Panc1 (cell line): ENCODE measurements around the gene FABP7. TPM values are rescaled to one million over a fixed set of nuclear protein-coding genes. Genes with fewer than 3 reads are reported as not detected.

Source experiments
- ATAC-seq: fragments of 200-7000 bp; cut with Tn5 transposase; 2 replicates; pipeline ENCODE4 v1.9.1; 2020; ENCODE audit warnings: mild to moderate bottlenecking, moderate library complexity
- BruUV-seq: library from RNA; stranded (reverse); fragments of 400-500 nt; replicated peaks from 2 replicates; lab custom pipeline; 2021; lab: Mats Ljungman, UMichigan
- CTCF ChIA-PET: fragments of 300-600 bp; sonication (Branson Sonifier 250); formaldehyde crosslinking; loops from one replicate; lab custom pipeline; 2022; ENCODE audit warnings: antibody characterized with exemption; lab: Charles Lee
- POLR2A ChIA-PET: fragments of 300-600 bp; sonication (Branson Sonifier 250); formaldehyde crosslinking; loops from one replicate; lab custom pipeline; 2022; ENCODE audit warnings: antibody characterized with exemption; lab: Charles Lee
- DNase-seq: peaks from one replicate; pipeline ENCODE4 v3.0.0-alpha.2; 2010; ENCODE audit warnings: low read depth, low spot score
- H3K27ac ChIP-seq: 2 replicates; pipeline ENCODE4 v1.5.1; 2011; ENCODE audit warnings: mild to moderate bottlenecking, low read length, inconsistent platforms
- H3K27me3 ChIP-seq: fragments of 200-500 bp; sonication (Bioruptor generic); 2 replicates; pipeline ENCODE4 v1.6.0; 2014; ENCODE audit warnings: low read length, inconsistent platforms; ENCODE audit not compliant: control insufficient read depth, insufficient read depth
- H3K36me3 ChIP-seq: fragments of 200-500 bp; sonication (Bioruptor generic); 2 replicates; pipeline ENCODE4 v1.5.1; 2014; ENCODE audit warnings: inconsistent platforms, mild to moderate bottlenecking, low read length, moderate library complexity; ENCODE audit not compliant: control insufficient read depth, insufficient read depth
- H3K4me1 ChIP-seq: 2 replicates; pipeline ENCODE4 v1.5.1; 2011; ENCODE audit warnings: inconsistent platforms, mild to moderate bottlenecking, low read length, moderate library complexity; ENCODE audit not compliant: control insufficient read depth, insufficient read depth
- H3K4me3 ChIP-seq, 2 experiments: 2 replicates each; pipeline ENCODE4 v1.5.1; 2011 to 2012; ENCODE audit warnings: low read depth in 2 of 2, low read length in 2 of 2, mild to moderate bottlenecking in 2 of 2, inconsistent platforms in 1 of 2, moderate library complexity in 1 of 2
- H3K9me3 ChIP-seq: fragments of 200-500 bp; sonication (Bioruptor generic); 2 replicates; pipeline ENCODE4 v1.5.1; 2014; ENCODE audit warnings: low read depth, mild to moderate bottlenecking, inconsistent platforms, low read length, moderate library complexity; ENCODE audit not compliant: control insufficient read depth, insufficient read depth
- CTCF ChIP-seq: fragments of 450-650 bp; IDR thresholded peaks from 2 replicates; pipeline ENCODE4 v1.5.1; 2017; ENCODE audit warnings: mild to moderate bottlenecking
- POLR2AphosphoS5 ChIP-seq: IDR thresholded peaks from 2 replicates; pipeline ENCODE4 v1.6.1; 2012; ENCODE audit warnings: mild to moderate bottlenecking, low read depth, low read length, moderate library complexity
- REST ChIP-seq, 2 experiments: IDR thresholded peaks; 2 replicates each; pipeline ENCODE4 v1.6.1; 2011 to 2012; ENCODE audit warnings: low read depth in 2 of 2, control low read depth in 1 of 2, low read length in 1 of 2, mild to moderate bottlenecking in 1 of 2, moderate library complexity in 1 of 2; ENCODE audit not compliant: insufficient read depth in 1 of 2
- SIN3A ChIP-seq: IDR thresholded peaks from 2 replicates; pipeline ENCODE4 v1.6.1; 2012; ENCODE audit warnings: low read depth, mild to moderate bottlenecking, low read length, moderate library complexity, borderline replicate concordance; ENCODE audit not compliant: insufficient read depth
- TCF7L2 ChIP-seq: IDR thresholded peaks from 2 replicates; pipeline ENCODE4 v1.6.1; 2011; ENCODE audit warnings: mild to moderate bottlenecking, low read depth, low read length, inconsistent platforms
- in situ Hi-C: cut with HindIII; loops from 2 replicates; pipeline ENCODE4 v1.10.0; 2016; ENCODE audit warnings: low sequenced_read_pairs, low pct_unique_long_range_greater_than_20kb
- intact Hi-C: fragments of 100-400 bp; cut with micrococcal nuclease; formaldehyde crosslinking; loops from one replicate; pipeline ENCODE4 v1.10.0; 2022; ENCODE audit not compliant: unreplicated experiment
- total RNA-seq: library from RNA; stranded (reverse); gene quantifications from one replicate; pipeline ENCODE4 v1.2.1, GENCODE V29; 2021; ENCODE audit not compliant: unreplicated experiment

FABP7 gene
- total RNA-seq, 1 experiment from 2014 or later: not detected

GRCh38 chr6:122754191-122754731, 25.3 kb upstream of the FABP7 start:
- TF ChIP-seq SIN3A: no peak
- TF ChIP-seq POLR2AphosphoS5: no peak
- no peak for TF ChIP-seq REST (IDR thresholded peaks at IDR 0.05; ENCODE audit: insufficient read depth in 1 of 2, low read depth in 2 of 2, low read length in 1 of 2)
- no peak for TF ChIP-seq CTCF
- TF ChIP-seq TCF7L2: no peak
- no peak for ATAC-seq
- no peak for DNase-seq
- in situ Hi-C loops: no loop called here
- POLR2A ChIA-PET: no interaction called here
- H3K4me3 ChIP-seq: no peak overlapping the region
- H3K9me3 ChIP-seq: no peaks in the 10 kb centered on the region
- no peaks in the 10 kb centered on the region for H3K27me3 ChIP-seq
- no TSS peak for BruUV-seq
- intact Hi-C loops: no loop called here
- H3K4me1 ChIP-seq: no peaks in the 10 kb centered on the region
- H3K36me3 ChIP-seq: no peaks in the 10 kb centered on the region
- no peak overlapping the region for H3K27ac ChIP-seq
- CTCF ChIA-PET: no interaction called here

- no peak overlapping the region for H3K27ac ChIP-seq
- POLR2A ChIA-PET: no interaction called here
- no peaks in the 10 kb centered on the region for H3K4me1 ChIP-seq
- in situ Hi-C loops (no loop called here), intact Hi-C loops (no loop called here)
- DNase-seq: no peak
- H3K4me3 ChIP-seq: no peak overlapping the region
- CTCF ChIA-PET: interaction anchor here (0.7 kb wide), 1 partner anchor 54 kb away, joined by 6 read pairs; no protein-coding TSS in a partner anchor
- no peak for TF ChIP-seq SIN3A
- no peak for TF ChIP-seq REST (IDR thresholded peaks at IDR 0.05; ENCODE audit: insufficient read depth in 1 of 2, low read depth in 2 of 2, low read length in 1 of 2)
- no peak for TF ChIP-seq TCF7L2
- no peak for TF ChIP-seq CTCF
- no peak for TF ChIP-seq POLR2AphosphoS5
- no peaks in the 10 kb centered on the region for H3K36me3 ChIP-seq
- ATAC-seq: no peak
- BruUV-seq: no TSS peak
- no peaks in the 10 kb centered on the region for H3K9me3 ChIP-seq
- H3K27me3 ChIP-seq: no peaks in the 10 kb centered on the region
Measured at GRCh38 chr6:122755901-122756300, 23.6 kb upstream of the FABP7 start.
